PC-3 (cell line): ENCODE measurements around the gene HRH2. TPM values are rescaled to one million over a fixed set of nuclear protein-coding genes. Genes with fewer than 3 reads are reported as not detected.

Experiments
- ATAC-seq: fragments of 200-7000 bp; cut with Tn5 transposase; 2 replicates; pipeline ENCODE4 v1.9.1; 2020; ENCODE audit warnings: mild to moderate bottlenecking, moderate library complexity
- BruUV-seq: library from RNA; stranded (reverse); fragments of 400-500 nt; replicated peaks from 2 replicates; lab custom pipeline; 2021; lab: Mats Ljungman, UMichigan
- CTCF ChIA-PET: fragments of 300-600 bp; sonication (Branson Sonifier 250); formaldehyde crosslinking; loops from one replicate; lab custom pipeline; 2022; ENCODE audit warnings: antibody characterized with exemption; lab: Charles Lee
- POLR2A ChIA-PET: fragments of 300-600 bp; sonication (Branson Sonifier 250); formaldehyde crosslinking; loops from one replicate; lab custom pipeline; 2022; ENCODE audit warnings: antibody characterized with exemption; ENCODE audit not compliant: unreplicated experiment; lab: Charles Lee
- DNase-seq: peaks from one replicate; pipeline ENCODE4 v3.0.0-alpha.2; 2015
- H2AFZ ChIP-seq: fragments of 300-600 bp; sonication (generic); 2 replicates; pipeline ENCODE4 v1.6.0; 2016; ENCODE audit warnings: antibody characterized with exemption, low read length
- H3F3A ChIP-seq: fragments of 300-600 bp; sonication (generic); one replicate; pipeline ENCODE4 v1.6.0; 2017; ENCODE audit warnings: antibody characterized with exemption, low read length, control low read depth, mild to moderate bottlenecking; ENCODE audit not compliant: unreplicated experiment
- H3K27ac ChIP-seq: fragments of 300-600 bp; sonication (generic); 2 replicates; pipeline ENCODE4 v1.5.1; 2016; ENCODE audit warnings: mild to moderate bottlenecking, low read length
- H3K27me3 ChIP-seq: fragments of 300-600 bp; sonication (generic); 2 replicates; pipeline ENCODE4 v1.6.1; 2016; ENCODE audit warnings: low read length, mixed read lengths
- H3K36me3 ChIP-seq: fragments of 300-600 bp; sonication (generic); 2 replicates; pipeline ENCODE4 v1.6.1; 2016; ENCODE audit warnings: low read depth, mixed run types, low read length, mixed read lengths
- H3K4me1 ChIP-seq: fragments of 300-600 bp; sonication (generic); 2 replicates; pipeline ENCODE4 v1.5.1; 2016; ENCODE audit warnings: low read length; ENCODE audit not compliant: insufficient read depth
- H3K4me2 ChIP-seq: fragments of 300-600 bp; sonication (generic); 2 replicates; pipeline ENCODE4 v1.6.0; 2016; ENCODE audit warnings: low read length
- H3K4me3 ChIP-seq: fragments of 300-600 bp; sonication (generic); 2 replicates; pipeline ENCODE4 v1.5.1; 2016; ENCODE audit warnings: mild to moderate bottlenecking, low read length, mixed read lengths
- H3K79me2 ChIP-seq: fragments of 300-600 bp; sonication (generic); 2 replicates; pipeline ENCODE4 v1.6.1; 2017; ENCODE audit warnings: low read length, mixed read lengths
- H3K9ac ChIP-seq: fragments of 300-600 bp; sonication (generic); 2 replicates; pipeline ENCODE4 v1.6.0; 2016; ENCODE audit warnings: mild to moderate bottlenecking, low read length
- H3K9me2 ChIP-seq: fragments of 300-600 bp; sonication (generic); replicated peaks from 2 replicates; pipeline ENCODE4 v1.6.1; 2016; ENCODE audit warnings: mixed run types, low read length, mixed read lengths
- H3K9me3 ChIP-seq: fragments of 300-600 bp; sonication (generic); 2 replicates; pipeline ENCODE4 v1.6.1; 2016; ENCODE audit warnings: low read length, mixed read lengths
- H4K20me1 ChIP-seq: fragments of 300-600 bp; sonication (generic); 2 replicates; pipeline ENCODE4 v1.6.1; 2016; ENCODE audit warnings: low read length, mixed read lengths
- CTCF ChIP-seq: fragments of 300-600 bp; sonication (generic); conservative IDR thresholded peaks from 2 replicates; pipeline ENCODE4 v1.5.1; 2017; ENCODE audit warnings: antibody characterized with exemption, low read depth, mild to moderate bottlenecking, low read length
- EZH2 ChIP-seq: fragments of 300-600 bp; sonication (generic); IDR thresholded peaks from one replicate; pipeline ENCODE4 v1.6.1; 2017; ENCODE audit warnings: antibody characterized with exemption, mild to moderate bottlenecking, low read length; ENCODE audit not compliant: unreplicated experiment
- EZH2phosphoT487 ChIP-seq: fragments of 300-600 bp; sonication (generic); IDR thresholded peaks from 2 replicates; pipeline ENCODE4 v1.6.1; 2018; ENCODE audit warnings: mild to moderate bottlenecking, antibody characterized with exemption, low read length, borderline replicate concordance
- intact Hi-C: fragments of 100-400 bp; cut with micrococcal nuclease; formaldehyde crosslinking; loops from 2 replicates; pipeline ENCODE4 v1.9.0; 2023
- total RNA-seq: library from RNA; depleted of rRNA; stranded (reverse); fragments of >200 nt; gene quantifications from 2 replicates; pipeline ENCODE4 v1.2.3, GENCODE V29; 2014

The HRH2 gene
- total RNA-seq, 1 experiment from 2014 or later = not detected

GRCh38 chr5:175690586-175690985 lies 32.7 kb downstream of the HRH2 start:
- ChIA-PET CTCF (interaction anchor here (0.6 kb wide), 1 partner anchor 715 kb away, joined by 3 read pairs; no protein-coding TSS in a partner anchor), POLR2A (no interaction called here)
- no peaks in the 10 kb centered on the region for H3K36me3 ChIP-seq
- H3F3A ChIP-seq = no peaks in the 10 kb centered on the region
- no TSS peak for BruUV-seq
- intact Hi-C loops = no loop called here
- no peak overlapping the region for H2AFZ ChIP-seq
- H3K9me2 ChIP-seq = no peaks in the 10 kb centered on the region
- ATAC-seq (no peak), DNase-seq (no peak)
- no peak for TF ChIP-seq CTCF
- no peak for TF ChIP-seq EZH2
- no peak for TF ChIP-seq EZH2phosphoT487
- H3K4me2 ChIP-seq = no peak overlapping the region
- no peak overlapping the region for H3K9ac ChIP-seq
- peaks cover 75% of the 10 kb centered on the region for H3K27me3 ChIP-seq
- no peaks in the 10 kb centered on the region for H4K20me1 ChIP-seq
- no peak overlapping the region for H3K4me3 ChIP-seq
- no peaks in the 10 kb centered on the region for H3K79me2 ChIP-seq
- H3K4me1 ChIP-seq = no peaks in the 10 kb centered on the region
- no peaks in the 10 kb centered on the region for H3K9me3 ChIP-seq
- H3K27ac ChIP-seq = no peak overlapping the region

- ChIA-PET POLR2A (no interaction called here), CTCF (no interaction called here)
- intact Hi-C loops = no loop called here
- Histone ChIP-seq H3K36me3 (no peaks in the 10 kb centered on the region), H3K4me2 (no peak overlapping the region), H4K20me1 (no peaks in the 10 kb centered on the region), H3K9me2 (no peaks in the 10 kb centered on the region), H3K79me2 (no peaks in the 10 kb centered on the region), H3K27me3 (peaks cover 65% of the 10 kb centered on the region), H3K4me1 (no peaks in the 10 kb centered on the region), H3K4me3 (no peak overlapping the region), H3K9ac (no peak overlapping the region), H3K9me3 (no peaks in the 10 kb centered on the region), H2AFZ (no peak overlapping the region), H3K27ac (no peak overlapping the region), H3F3A (no peaks in the 10 kb centered on the region)
- TF ChIP-seq CTCF (no peak), EZH2phosphoT487 (no peak), EZH2 (no peak)
- no TSS peak for BruUV-seq
- ATAC-seq (no peak), DNase-seq (no peak)
These were observed 33.9 kb downstream of the HRH2 start for GRCh38 chr5:175691761-175692160.

GRCh38 chr5:175692235-175692995 lies 34.5 kb downstream of the HRH2 start:
- Histone ChIP-seq H4K20me1 (no peaks in the 10 kb centered on the region), H3K4me1 (no peaks in the 10 kb centered on the region), H3K36me3 (no peaks in the 10 kb centered on the region), H3F3A (no peaks in the 10 kb centered on the region), H3K27me3 (peaks cover 58% of the 10 kb centered on the region), H2AFZ (no peak overlapping the region), H3K9ac (no peak overlapping the region), H3K4me3 (no peak overlapping the region), H3K27ac (no peak overlapping the region), H3K79me2 (no peaks in the 10 kb centered on the region), H3K9me3 (no peaks in the 10 kb centered on the region), H3K9me2 (no peaks in the 10 kb centered on the region), H3K4me2 (no peak overlapping the region)
- no peak for ATAC-seq
- no peak for DNase-seq
- TF ChIP-seq CTCF (no peak), EZH2phosphoT487 (no peak), EZH2 (no peak)
- no TSS peak for BruUV-seq
- intact Hi-C loops = no loop called here
- ChIA-PET CTCF (no interaction called here), POLR2A (no interaction called here)
